Effector memory CD4-positive, alpha-beta T cell (primary cell): Measurements from ENCODE around the gene ARHGEF7.

ENCODE experiments used
- DNase-seq, 3 donors: peaks; one replicate each; pipeline ENCODE4 v3.0.0-alpha.2; 2020
- H3K27ac ChIP-seq: 2 replicates; pipeline ENCODE4 v1.7.0; 2013; ENCODE audit warnings: mild to moderate bottlenecking, low read length, moderate library complexity; ENCODE audit not compliant: insufficient read depth, poor library complexity, severe bottlenecking
- H3K27me3 ChIP-seq: replicated peaks from 2 replicates; pipeline ENCODE4 v1.7.0; 2013; ENCODE audit warnings: mild to moderate bottlenecking, low read length; ENCODE audit not compliant: insufficient read depth, control insufficient read depth, poor library complexity, severe bottlenecking
- H3K36me3 ChIP-seq: 2 replicates; pipeline ENCODE4 v1.7.0; 2013; ENCODE audit warnings: mild to moderate bottlenecking, low read length, moderate library complexity; ENCODE audit not compliant: control insufficient read depth, insufficient read depth
- H3K4me1 ChIP-seq: 2 replicates; pipeline ENCODE4 v1.7.0; 2013; ENCODE audit warnings: low read length, mild to moderate bottlenecking; ENCODE audit not compliant: control insufficient read depth, insufficient read depth, poor library complexity, severe bottlenecking
- H3K4me3 ChIP-seq: 2 replicates; pipeline ENCODE4 v1.7.0; 2013; ENCODE audit warnings: low read length, low read depth, mild to moderate bottlenecking; ENCODE audit not compliant: insufficient read depth, poor library complexity, severe bottlenecking
- H3K9me3 ChIP-seq: 2 replicates; pipeline ENCODE4 v1.7.0; 2013; ENCODE audit warnings: mild to moderate bottlenecking, low read length, moderate library complexity; ENCODE audit not compliant: control insufficient read depth

The ARHGEF7 gene

DNA sequence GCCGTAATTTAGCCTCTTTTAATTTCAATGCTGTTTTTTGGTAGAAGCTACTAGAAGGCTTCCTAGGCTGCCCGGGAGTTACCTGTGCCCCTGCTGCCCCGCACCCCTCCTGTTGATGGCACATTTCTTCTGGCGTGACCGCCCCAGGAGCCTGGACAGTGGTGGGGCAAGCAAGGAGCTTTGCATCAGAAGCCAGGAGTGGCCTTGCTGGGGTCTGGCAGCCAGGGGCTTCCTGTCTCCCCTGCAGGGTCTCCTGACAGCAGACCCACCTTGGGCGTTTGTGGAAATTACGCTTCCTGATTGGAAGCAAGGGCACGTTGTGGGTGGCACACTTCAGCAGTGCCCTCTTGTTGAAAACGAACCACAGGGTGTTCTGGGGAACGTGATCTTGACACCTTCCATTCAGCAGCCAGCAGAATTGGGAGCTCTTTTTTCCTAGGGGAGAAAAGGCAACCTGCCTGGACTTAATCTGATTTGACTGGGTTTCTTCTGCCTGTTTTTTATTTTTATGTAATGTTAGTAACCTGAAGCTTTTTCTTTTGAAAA, 115.3 kb downstream of the ARHGEF7 start:
- no peaks in the 10 kb centered on the region for H3K27me3 ChIP-seq
- no peaks in the 10 kb centered on the region for H3K9me3 ChIP-seq
- H3K4me1 ChIP-seq: no peaks in the 10 kb centered on the region
- no peak overlapping the region for H3K4me3 ChIP-seq
- no peak for DNase-seq
- no peak overlapping the region for H3K27ac ChIP-seq
- H3K36me3 ChIP-seq: peaks cover 33% of the 10 kb centered on the region

DNA sequence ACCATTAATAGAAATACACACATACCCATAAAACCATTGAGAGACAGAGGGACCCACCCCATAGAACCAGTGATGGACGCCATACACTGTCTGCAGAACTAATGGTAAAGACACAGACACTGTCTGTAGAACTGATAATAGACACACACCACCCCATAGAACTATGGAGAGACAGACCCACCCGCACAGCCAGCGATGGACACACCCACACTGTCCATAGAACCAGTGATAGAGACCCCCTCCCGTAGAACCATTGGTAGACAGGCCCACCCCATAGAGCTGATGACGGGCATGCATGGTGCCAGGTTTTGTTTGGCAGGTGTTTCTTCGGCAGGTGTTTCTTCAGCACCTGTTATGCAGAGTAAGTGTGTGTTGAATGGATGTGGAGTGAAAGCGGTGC, 117.1 kb downstream of the ARHGEF7 start:
- no peaks in the 10 kb centered on the region for H3K9me3 ChIP-seq
- H3K27me3 ChIP-seq: no peaks in the 10 kb centered on the region
- DNase-seq: no peak
- no peaks in the 10 kb centered on the region for H3K4me1 ChIP-seq
- H3K27ac ChIP-seq: no peak overlapping the region
- peaks cover 33% of the 10 kb centered on the region for H3K36me3 ChIP-seq
- no peak overlapping the region for H3K4me3 ChIP-seq

DNA sequence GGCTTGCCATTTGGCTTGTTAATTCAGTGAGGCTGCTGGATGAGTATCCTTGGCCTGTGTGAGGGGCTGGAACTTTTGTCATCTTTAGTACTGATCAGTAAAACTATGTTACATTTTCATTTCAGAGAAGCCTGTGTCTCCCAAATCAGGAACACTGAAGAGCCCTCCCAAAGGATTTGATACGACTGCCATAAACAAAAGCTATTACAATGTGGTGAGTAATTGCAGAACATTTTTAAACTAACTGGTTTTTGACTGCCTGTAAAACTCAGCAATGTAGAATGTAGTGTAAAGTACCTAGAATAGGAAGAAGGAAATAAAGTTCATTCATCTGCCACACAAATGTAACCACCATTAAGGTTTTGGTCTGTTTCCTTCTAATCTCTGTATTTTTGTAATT, 118.0 kb downstream of the ARHGEF7 start:
- Histone ChIP-seq H3K4me3 (no peak overlapping the region), H3K4me1 (no peaks in the 10 kb centered on the region), H3K27ac (no peak overlapping the region), H3K27me3 (no peaks in the 10 kb centered on the region), H3K36me3 (peaks cover 29% of the 10 kb centered on the region), H3K9me3 (no peaks in the 10 kb centered on the region)
- no peak for DNase-seq

DNA sequence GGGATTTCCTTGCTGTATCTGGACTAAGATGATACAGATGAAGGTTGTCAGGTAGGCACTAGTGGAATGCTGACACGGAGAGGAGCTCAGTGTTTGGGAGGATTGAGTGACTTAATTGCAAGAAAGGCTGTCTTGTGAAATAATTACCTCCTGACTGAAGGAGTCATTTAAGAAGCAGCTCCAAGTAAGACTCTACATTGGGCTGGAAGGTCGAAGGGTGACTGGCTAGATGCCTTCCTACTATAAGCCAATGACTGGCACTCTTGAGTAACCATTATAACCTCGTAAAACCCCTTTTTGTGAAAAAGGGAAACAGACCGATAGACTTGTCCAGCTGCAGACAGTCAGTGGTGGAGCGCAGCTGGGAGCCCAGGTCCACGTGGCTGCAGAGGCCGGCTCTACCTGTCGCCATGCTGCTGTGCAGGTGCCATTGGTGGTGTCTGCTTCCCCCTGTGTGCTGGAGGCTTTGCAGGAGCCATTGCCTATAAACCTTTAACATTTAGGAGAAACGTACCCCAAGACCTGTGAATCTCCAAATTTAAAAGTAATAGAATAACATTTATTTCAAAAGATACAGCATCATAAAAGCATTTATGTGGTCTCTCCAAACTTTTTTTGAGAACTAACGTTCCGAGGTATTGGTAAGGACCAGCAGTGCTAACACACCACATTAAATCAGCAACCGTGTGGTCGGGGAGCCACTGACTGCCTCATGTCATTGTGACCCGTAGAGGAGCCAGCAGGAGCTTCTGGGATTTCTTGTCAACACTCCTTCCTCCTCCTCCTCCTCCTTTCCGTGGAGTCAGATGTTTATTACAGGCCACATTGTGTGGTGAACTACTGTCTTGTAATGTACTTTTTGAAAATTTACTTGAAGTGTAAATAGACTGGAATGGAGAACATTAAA, 124.9 kb downstream of the ARHGEF7 start:
- H3K27me3 ChIP-seq: no peaks in the 10 kb centered on the region
- H3K9me3 ChIP-seq: no peaks in the 10 kb centered on the region
- no peak overlapping the region for H3K4me3 ChIP-seq
- no peak overlapping the region for H3K27ac ChIP-seq
- peaks cover 21% of the 10 kb centered on the region for H3K36me3 ChIP-seq
- no peak for DNase-seq
- H3K4me1 ChIP-seq: no peaks in the 10 kb centered on the region

DNA sequence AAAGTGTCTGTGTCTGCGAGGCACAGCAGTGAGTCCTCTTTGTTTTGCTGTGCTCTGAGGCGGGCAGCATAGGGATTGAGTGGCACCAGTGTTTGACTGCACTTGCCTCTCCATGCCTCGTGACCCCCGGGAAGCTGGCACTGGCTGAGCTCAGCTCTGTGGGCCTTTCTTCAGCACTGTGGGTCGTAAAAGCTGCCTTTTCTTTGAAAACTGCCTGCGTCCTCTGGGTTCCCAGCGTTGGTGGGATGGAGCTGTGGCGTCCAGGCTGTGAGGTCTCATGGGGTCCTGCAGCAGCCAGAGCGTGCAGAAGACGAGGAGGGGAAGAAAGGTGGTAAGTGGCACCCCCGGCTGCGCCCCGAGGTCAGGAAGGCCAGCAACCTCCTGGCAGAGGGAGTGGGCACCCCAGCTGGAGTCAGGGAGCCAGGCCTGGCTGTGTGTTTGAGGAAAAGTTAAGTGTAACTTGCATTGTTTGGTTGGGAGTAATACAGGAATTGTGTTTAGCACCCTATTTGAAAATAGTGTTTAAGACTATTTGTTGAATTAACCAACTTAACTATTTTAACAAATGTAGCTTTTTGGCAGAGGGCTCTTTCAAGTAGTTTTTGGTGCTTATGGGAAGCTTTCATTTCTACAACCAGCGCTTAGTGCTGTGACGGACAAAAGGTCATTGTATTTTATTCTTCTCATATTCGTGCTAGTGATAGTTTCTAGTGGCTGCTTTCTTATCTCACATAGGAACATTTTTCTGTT, 126.1 kb downstream of the ARHGEF7 start:
- DNase-seq: no peak
- Histone ChIP-seq H3K4me1 (no peaks in the 10 kb centered on the region), H3K4me3 (no peak overlapping the region), H3K36me3 (peaks cover 21% of the 10 kb centered on the region), H3K27me3 (no peaks in the 10 kb centered on the region), H3K9me3 (no peaks in the 10 kb centered on the region), H3K27ac (no peak overlapping the region)

DNA sequence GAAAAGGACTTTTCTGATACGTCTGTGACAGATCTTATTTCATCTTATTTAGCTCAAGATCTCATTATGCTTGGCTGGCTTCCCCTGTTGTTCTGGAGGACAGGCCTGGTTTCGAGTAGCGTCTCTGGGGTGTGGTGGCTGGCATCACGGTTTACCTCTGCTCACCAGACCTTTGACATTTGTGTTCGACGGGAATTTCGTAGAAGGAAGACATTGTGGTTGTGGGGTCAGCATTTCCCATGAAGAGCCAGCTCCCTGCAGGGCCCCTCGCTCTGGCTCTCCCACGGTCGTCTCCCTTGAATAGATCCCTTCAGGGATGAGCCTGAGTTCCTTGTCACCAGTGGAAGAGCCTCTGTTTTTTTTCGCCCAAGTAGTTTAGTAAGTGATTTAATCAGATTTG, 126.8 kb downstream of the ARHGEF7 start:
- H3K27ac ChIP-seq: no peak overlapping the region
- no peaks in the 10 kb centered on the region for H3K4me1 ChIP-seq
- H3K9me3 ChIP-seq: no peaks in the 10 kb centered on the region
- H3K4me3 ChIP-seq: no peak overlapping the region
- peaks cover 21% of the 10 kb centered on the region for H3K36me3 ChIP-seq
- no peak for DNase-seq
- no peaks in the 10 kb centered on the region for H3K27me3 ChIP-seq

DNA sequence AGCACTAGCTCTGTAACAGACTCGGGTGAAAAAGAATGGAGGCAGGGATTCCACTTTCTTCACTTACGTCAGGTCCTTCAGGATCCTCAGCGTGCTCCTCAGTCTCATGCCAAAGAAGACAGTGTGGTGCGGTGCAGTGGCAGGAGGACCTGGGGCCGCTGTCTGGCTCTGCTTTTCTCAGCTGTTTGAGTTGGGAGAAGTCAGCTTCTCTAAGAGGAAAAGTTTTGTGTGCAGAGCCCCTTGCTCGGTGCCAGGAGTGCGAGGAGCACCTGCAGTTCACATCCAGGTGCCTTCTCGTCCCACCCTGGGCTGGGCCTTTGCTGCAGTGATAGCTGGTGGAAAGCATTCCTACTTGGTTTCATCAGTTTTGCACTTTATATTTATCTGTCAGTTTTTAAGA, 127.5 kb downstream of the ARHGEF7 start:
- Histone ChIP-seq H3K9me3 (no peaks in the 10 kb centered on the region), H3K4me3 (no peak overlapping the region), H3K4me1 (no peaks in the 10 kb centered on the region), H3K36me3 (peaks cover 21% of the 10 kb centered on the region), H3K27ac (no peak overlapping the region), H3K27me3 (no peaks in the 10 kb centered on the region)
- DNase-seq: no peak

DNA sequence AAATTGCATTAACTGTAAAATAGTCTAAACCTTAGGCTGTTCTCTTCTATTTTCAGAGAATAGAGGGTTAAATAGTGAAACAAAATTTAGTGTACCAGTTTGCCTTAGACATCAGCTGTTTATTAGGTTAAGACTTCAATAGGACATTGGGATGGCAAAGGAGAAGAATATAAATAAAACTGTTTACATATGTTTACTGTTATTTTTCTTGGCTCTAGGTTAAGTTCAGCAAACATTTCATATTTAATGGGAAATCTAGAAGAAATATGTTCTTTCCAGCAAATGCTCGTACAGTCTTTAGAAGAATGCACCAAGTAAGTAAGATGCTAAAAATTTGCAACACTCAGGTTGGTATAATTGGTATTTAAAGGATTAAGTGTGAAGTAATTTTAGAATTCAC, 128.9 kb downstream of the ARHGEF7 start:
- H3K4me1 ChIP-seq: no peaks in the 10 kb centered on the region
- no peak overlapping the region for H3K27ac ChIP-seq
- no peaks in the 10 kb centered on the region for H3K9me3 ChIP-seq
- H3K27me3 ChIP-seq: no peaks in the 10 kb centered on the region
- no peak overlapping the region for H3K4me3 ChIP-seq
- no peak for DNase-seq
- H3K36me3 ChIP-seq: peaks cover 21% of the 10 kb centered on the region

DNA sequence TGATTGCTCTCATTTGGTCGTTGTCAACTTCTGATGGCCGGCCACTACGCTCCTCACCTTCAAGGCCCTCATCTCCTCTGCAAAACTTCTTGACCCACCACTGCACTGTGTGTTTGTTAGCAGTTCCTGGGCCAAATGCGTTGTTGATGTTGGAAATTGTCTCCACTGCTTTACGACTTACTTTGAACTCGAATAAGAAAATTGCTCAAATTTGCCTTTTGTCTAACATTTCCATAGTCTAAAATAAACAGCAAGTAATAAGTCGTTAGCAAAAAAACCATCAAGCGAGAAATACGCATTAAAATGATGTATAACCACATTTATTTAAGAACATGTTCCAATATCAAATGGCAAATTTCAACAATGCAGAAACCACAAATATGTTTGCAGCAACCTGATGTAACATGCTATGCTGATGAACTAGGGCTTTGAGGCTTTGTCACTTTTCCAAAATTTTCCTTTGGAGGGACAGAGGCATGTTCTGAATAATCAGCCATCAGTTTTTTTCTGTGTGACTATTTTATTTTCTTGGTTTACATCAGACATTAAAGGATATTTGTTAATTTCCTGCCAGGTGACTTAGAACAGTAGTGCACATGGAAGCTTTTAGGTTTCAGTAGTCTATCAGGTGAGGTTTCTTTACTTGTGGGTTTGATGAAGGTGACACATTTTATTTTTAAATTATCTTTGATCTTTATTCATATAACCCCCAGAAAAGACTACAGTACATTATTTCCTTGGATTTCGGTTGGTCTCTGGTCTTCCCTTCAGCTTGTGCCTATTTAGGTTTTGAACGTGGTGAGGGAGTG, 130.7 kb downstream of the ARHGEF7 start:
- no peaks in the 10 kb centered on the region for H3K4me1 ChIP-seq
- peaks cover 18% of the 10 kb centered on the region for H3K36me3 ChIP-seq
- no peak overlapping the region for H3K27ac ChIP-seq
- no peak for DNase-seq
- no peaks in the 10 kb centered on the region for H3K27me3 ChIP-seq
- H3K4me3 ChIP-seq: no peak overlapping the region
- H3K9me3 ChIP-seq: no peaks in the 10 kb centered on the region
